Astrocyte (in vitro differentiated cells and primary cell): ENCODE measurements around the gene PLEKHG7.

ENCODE experiments used
- EZH2 ChIP-seq: IDR thresholded peaks from 2 replicates; pipeline ENCODE4 v1.6.1; 2012; ENCODE audit warnings: mild to moderate bottlenecking, low read length, inconsistent platforms; ENCODE audit not compliant: insufficient read depth
- TF ChIP-seq, protein P1 (sequence below): IDR thresholded peaks from 2 replicates; pipeline ENCODE4 v1.5.1; 2011; ENCODE audit warnings: low read depth, mild to moderate bottlenecking, inconsistent platforms, low read length, moderate library complexity; ENCODE audit not compliant: insufficient read depth

DNA sequence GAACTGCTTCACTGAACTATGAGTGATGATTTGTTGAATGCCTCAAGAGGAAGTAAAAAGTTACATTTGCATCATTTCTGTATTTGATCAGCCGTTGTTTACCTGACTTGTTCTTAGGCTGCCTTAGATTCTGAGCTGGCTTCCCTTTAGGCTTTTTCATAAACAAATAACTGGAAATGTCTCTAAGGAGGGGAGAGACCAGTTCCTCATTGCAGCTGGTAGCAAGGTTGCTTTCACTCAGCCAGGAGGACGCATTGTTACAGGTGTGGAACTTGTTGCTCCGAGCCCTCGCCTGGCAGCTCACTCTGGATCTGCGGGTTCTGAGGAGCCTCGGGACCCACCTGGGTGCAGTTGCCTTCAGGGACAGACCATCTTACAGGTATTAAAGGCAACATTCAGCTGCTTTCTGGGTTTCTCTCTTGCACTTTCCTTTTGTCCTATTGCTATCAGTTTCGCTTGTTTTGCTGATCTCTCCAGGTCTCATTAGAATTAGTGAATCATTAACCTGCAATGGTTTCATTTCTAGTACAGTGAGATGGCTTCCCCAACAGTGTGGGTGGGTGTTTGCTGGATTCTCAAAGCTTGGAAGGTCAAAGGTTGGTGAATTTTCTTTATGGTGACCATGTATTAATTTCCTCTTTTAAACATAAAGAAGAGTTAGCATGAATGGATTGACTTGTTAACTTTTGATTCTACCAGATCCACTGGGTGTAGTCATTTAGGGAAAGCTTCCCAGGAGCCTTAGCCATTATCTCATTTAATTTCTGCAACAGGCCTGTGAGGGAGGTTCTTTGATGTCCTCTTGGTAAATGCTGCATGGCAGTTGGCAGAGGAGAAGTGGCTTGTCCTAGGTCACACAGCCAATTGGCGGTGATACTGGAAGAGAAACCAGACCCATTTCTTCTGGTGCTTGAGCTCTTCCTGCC lies at the start of gene PLEKHG7:
- TF ChIP-seq, protein P1, sequence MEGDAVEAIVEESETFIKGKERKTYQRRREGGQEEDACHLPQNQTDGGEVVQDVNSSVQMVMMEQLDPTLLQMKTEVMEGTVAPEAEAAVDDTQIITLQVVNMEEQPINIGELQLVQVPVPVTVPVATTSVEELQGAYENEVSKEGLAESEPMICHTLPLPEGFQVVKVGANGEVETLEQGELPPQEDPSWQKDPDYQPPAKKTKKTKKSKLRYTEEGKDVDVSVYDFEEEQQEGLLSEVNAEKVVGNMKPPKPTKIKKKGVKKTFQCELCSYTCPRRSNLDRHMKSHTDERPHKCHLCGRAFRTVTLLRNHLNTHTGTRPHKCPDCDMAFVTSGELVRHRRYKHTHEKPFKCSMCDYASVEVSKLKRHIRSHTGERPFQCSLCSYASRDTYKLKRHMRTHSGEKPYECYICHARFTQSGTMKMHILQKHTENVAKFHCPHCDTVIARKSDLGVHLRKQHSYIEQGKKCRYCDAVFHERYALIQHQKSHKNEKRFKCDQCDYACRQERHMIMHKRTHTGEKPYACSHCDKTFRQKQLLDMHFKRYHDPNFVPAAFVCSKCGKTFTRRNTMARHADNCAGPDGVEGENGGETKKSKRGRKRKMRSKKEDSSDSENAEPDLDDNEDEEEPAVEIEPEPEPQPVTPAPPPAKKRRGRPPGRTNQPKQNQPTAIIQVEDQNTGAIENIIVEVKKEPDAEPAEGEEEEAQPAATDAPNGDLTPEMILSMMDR: no peak
- TF ChIP-seq EZH2: no peak
